GM19463 (cell line): ENCODE measurements around the gene DDX60.

Experiments used
- ATAC-seq: cut with Tn5 transposase; IDR thresholded peaks from one replicate; pipeline ENCODE4 v1.9.1; 2021; ENCODE audit warnings: mild to moderate bottlenecking, moderate library complexity; ENCODE audit not compliant: unreplicated experiment

Gene DDX60

DNA sequence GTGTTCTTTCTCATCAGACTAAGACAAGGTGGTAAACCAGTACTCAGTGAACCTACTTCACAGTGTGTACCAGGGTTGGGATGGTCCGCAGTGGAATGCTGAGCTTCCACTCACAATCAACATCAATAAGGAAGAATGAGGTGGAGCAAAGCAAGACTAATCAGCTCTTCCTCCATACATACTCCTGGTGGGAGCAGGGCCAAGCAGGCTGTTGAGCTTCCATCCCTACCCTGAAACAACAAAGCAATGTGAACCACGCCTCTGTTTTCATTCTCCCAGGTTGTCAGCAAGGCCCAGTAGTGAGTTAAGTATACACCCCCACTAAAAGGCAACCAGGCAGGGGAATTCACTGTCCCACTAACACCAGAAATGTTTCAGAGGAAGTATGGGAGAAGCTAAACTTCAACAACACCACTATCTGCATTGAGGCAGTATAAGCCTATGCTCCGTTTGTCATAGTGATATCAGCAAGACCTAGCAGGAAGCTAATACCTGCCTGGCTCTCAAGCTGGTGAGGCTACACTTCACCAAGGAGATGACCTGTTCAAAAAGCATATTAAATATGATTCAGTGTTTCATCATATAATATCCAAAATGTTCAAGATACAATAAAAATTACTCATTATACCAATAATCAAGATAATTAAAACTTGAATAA is 109.5 kb downstream of the DDX60 start:
- ATAC-seq, result no peak

DNA sequence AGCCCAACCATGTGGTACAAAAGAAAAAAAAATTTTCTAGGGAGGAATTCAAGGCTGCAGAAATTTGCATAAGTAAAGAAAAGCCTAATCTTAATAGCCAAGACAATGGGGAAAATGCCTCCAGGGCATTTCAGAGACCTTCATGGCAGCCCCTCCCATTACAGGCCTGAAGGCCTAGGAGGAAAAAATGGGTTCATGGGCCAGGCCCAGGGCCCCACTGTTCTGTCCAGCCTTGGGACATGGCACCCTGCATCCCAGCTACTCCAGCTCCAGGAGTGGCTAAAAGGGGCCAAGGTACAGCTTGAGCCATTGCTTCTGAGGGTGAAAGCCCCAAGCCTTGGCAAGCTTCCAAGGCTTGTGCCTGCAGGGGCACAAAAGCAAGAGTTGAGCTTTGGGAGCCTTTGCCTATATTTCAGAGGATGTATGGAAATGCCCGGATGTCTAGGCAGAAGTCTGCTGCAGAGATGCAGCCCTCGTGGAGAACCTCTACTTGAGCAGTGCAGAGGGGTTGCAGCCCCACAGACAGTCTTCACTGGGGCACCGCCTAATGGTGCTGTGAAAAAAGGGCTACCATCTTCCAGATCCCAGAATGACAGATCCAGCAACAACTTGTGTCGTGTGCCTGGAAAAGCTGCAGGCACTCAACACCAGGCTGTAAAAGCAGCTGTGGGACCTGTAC is 115.2 kb downstream of the DDX60 start:
- ATAC-seq, result no peak

DNA sequence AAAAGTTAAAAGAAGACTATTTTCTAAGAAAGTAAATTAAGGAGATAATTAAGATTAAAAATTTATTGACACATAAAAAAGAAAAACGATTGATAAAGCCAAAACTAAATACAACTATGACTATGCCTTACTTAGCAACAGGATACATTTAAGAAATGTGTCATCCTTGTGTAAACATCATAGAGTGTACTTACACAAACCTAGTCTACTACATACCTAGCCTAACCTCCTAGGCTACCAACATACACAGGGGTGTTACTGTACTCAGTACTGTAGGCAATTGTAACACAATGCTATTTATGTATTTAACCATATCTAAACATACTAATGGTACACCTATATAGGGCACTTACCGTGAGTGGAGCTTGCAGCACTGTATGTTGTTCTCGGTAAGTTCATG is 117.9 kb downstream of the DDX60 start:
- ATAC-seq, result no peak

DNA sequence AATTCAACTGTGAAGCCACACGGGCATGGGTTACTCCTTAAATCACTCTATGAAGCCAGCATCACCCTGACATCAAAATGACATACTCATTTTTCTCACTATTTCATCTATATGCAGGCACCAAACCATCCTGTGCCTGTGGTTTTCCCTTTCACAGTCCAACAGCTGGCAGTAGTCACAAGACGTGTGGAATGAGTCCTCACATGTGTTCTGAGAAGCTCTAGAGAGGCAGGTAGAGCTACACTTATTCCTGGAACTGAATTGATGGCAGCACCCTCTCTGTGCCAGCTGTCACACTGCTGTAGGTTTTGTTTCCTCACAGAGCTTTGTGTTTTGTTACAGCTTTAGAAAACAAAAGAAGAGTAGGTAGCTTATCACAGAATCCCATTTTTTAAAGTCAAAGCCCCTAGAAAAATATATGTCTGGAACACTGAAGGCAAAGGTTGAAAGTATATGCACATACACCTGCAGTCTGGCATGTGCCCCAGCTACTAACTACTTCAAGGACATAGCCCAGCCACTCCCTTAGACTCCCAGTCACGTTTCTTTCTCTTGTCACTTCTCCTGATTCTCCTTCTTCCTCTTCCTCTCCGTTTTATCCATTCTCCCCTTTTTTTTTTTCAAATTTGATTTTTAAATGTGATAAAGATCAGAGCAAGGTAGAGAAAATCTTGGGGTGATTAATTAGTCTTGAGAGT is 119.1 kb downstream of the DDX60 start:
- peak; percentile 70 for ATAC-seq

DNA sequence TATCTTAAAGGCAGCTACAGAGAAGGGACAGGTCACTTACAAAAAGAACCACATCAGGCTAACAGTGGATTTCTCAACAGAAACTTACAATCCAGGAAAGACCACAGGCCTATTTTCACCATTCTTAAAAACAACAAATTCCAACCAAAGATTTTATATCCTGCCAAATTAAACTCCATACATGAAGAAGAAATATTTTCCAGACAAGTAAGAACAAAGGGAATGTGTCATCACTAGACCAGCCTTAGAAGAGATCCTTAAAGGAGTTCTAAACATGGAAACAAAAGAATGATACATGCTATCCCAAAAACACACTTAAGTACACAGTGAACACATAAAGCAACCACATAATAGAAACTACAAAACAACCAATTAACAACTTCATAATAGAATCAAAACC is 120.6 kb downstream of the DDX60 start:
- ATAC-seq, result no peak

DNA sequence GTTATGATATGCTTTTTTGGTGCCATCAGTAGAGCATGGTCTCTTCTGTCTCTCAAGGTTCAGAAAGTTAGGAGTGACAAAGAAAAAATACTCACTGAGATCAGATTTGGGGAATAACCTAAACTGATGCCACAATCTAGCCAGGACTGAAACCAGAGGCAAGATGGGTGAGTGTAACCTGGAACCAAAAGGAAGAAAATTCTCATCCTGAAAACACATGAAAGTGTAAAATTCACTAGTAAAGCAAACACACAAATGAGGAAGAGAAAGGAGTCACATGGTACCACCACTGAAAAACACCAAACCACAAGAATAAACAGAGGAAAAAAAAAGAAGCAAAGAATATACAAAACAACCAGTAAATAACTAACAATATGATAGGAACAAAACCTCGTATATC is 129.8 kb downstream of the DDX60 start:
- ATAC-seq, result peak; percentile 55

DNA sequence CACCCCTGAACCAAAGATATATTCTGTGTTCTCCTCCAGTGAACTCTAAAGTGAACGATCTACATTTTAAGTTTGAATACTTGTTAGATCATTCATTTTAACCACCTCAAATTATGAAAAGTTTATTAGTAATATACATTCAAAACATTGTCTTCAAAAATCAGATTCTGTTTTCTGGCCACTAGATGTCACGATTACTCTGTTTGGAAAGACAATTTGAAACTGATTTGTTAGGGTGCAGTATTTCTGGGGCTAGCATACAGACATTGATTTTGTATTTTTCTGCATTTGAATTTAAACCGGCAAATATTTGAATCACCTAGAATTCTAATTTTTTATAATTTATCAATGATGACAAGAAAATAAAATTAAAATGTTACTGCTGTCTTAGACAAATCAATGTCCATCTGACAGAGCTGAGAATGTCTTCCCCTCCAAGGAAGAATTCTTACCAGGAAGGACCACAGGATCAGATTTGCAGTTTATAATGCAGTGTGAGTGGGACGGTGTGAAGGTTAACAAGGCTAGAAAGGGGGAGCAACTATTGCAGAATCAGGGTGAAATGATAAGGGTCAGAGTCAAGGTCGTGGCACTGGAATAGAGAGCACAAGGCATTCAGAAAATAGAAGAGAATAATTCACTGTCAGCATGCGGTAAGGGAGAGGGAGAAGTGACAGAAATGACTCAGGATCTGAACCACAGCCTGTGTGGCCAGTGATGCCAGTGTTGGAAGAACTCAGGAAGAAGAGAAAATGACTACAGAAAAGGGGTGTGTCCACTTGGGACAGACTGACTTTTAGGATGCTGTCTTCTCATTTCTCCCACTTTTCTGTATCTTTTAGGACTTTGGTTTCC is 134.6 kb downstream of the DDX60 start:
- no peak for ATAC-seq

DNA sequence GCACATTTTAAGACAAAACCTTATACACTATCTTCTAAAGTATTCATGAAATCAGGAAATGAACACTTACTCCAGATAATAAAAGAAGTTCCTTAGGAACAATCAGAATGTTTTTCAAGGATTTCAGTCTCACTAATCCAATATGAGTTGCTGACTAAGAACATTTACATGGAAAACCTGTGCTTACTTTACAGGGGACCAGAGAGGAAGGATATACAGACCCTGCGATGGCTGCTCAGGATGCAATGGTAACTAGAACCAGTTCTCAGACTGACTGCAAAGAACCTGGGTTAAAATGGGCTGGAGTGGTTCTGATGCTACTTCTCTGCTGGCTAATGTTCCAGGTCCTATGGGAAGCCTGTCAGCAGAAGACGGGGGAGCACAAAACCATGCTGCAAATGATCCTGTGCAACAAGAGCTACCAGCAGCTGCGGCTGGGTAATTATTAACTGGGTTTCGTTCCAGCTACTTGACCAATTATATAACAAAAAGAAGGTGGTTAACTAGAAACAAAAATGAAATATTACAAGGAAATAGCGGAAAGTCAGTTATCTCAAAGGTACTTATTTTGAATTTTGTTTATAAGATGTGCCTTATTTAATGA is 140.9 kb downstream of the DDX60 start:
- peak; percentile 41 for ATAC-seq

DNA sequence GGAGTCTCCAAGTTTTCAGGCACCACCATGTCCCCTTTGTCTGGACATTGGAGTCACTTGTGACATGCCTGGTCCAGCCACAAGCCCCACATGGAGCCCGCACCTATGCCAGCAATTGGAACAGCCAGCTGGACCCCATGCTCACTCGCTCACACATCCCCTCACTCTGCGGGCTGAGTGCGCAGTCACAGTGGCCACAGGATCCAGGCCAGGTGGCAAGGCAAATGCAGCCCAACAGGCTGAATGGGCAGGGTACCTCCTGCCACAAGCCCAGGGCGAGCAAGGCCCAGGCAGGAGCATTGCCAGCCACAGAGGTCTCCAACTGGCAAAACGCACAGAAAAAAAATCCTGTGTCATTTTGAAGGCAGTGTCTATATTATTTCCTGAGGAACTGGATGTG is 144.2 kb downstream of the DDX60 start:
- ATAC-seq, result no peak

DNA sequence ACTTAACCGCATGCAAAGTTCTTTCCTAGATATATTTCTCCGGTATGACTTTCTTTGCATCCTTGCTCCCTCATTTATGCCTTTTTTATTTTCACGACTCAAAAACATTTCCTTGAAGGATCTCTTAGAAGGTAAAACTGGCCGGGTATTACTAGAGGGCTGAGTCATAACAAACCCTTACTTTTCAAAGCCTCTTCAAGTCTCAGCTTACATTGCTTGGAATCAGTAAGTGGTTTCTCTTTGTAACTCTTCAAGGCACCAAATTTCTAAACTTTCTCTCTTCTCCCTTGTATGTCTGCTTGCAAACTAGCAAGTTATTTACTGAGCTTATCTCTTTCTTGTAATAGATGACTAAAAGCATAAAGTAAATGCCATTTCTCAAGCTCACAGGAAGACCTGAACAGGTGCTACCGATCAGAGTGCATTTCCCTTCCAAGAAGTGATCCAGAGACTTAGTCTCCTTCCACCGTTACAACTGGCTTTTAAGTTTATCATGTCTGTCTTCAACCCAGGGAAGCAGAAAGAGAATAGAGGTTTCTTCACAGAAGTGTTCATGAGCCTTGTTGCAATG is 150.8 kb downstream of the DDX60 start:
- no peak for ATAC-seq
